ENCODE data around the gene SH3RF3. TPM values are rescaled to one million over a fixed set of nuclear protein-coding genes. Genes with fewer than 3 reads are reported as not detected.

SH3RF3 gene
- polyA plus RNA-seq, 2 donors = 1.1 to 1.3 TPM

- WGBS, 2 donors = 51 to 65% methylated on average over 8 of the region's 8 CpGs
- Histone ChIP-seq H3K27ac (ENCODE audit: low read depth in 2 of 2, low read length in 1 of 2) (no peak overlapping the region), H3K4me3 (ENCODE audit: low read depth in 1 of 2, low read length in 2 of 2) (no peak overlapping the region), H3K27me3 (ENCODE audit: control insufficient read depth in 1 of 2, insufficient read depth in 2 of 2, low read length in 2 of 2) (no peaks in the 10 kb centered on the region), H3K36me3 (ENCODE audit: control insufficient read depth in 2 of 2, insufficient read depth in 2 of 2, low read length in 1 of 2) (no peaks in the 10 kb centered on the region), H3K4me1 (ENCODE audit: control insufficient read depth in 2 of 2, insufficient read depth in 2 of 2, low read length in 1 of 2) (peaks cover 3 to 11% of the 10 kb centered on the region in 2 donors), H3K9me3 (ENCODE audit: control insufficient read depth in 2 of 2, insufficient read depth in 1 of 2, low read depth in 1 of 2, low read length in 1 of 2) (no peaks in the 10 kb centered on the region)
Measured at GRCh38 chr2:109260886-109261700, 132.1 kb downstream of the SH3RF3 start.

- H3K9me3 ChIP-seq (ENCODE audit: control insufficient read depth in 2 of 2, insufficient read depth in 1 of 2, low read depth in 1 of 2, low read length in 1 of 2) = no peaks in the 10 kb centered on the region
- H3K27me3 ChIP-seq (ENCODE audit: control insufficient read depth in 1 of 2, insufficient read depth in 2 of 2, low read length in 2 of 2) = no peaks in the 10 kb centered on the region
- H3K4me3 ChIP-seq (ENCODE audit: low read depth in 1 of 2, low read length in 2 of 2) = no peak overlapping the region
- no peaks in the 10 kb centered on the region for H3K36me3 ChIP-seq (ENCODE audit: control insufficient read depth in 2 of 2, insufficient read depth in 2 of 2, low read length in 1 of 2)
- WGBS, 2 donors = 75 to 78% methylated on average over 10 of the region's 10 CpGs
- no peak overlapping the region for H3K27ac ChIP-seq (ENCODE audit: low read depth in 2 of 2, low read length in 1 of 2)
- peaks cover 3 to 12% of the 10 kb centered on the region in 2 donors for H3K4me1 ChIP-seq (ENCODE audit: control insufficient read depth in 2 of 2, insufficient read depth in 2 of 2, low read length in 1 of 2)
Measured at GRCh38 chr2:109261906-109262631, 133.1 kb downstream of the SH3RF3 start.

GRCh38 chr2:109264595-109265328 is 135.8 kb downstream of the SH3RF3 start:
- H3K27me3 ChIP-seq (ENCODE audit: control insufficient read depth in 1 of 2, insufficient read depth in 2 of 2, low read length in 2 of 2) = no peaks in the 10 kb centered on the region
- H3K27ac ChIP-seq (ENCODE audit: low read depth in 2 of 2, low read length in 1 of 2) = no peak overlapping the region
- H3K36me3 ChIP-seq (ENCODE audit: control insufficient read depth in 2 of 2, insufficient read depth in 2 of 2, low read length in 1 of 2) = no peaks in the 10 kb centered on the region
- 74 to 85% methylated on average over 12 of the region's 12 CpGs for WGBS, 2 donors
- H3K4me3 ChIP-seq (ENCODE audit: low read depth in 1 of 2, low read length in 2 of 2) = no peak overlapping the region
- no peaks in the 10 kb centered on the region for H3K9me3 ChIP-seq (ENCODE audit: control insufficient read depth in 2 of 2, insufficient read depth in 1 of 2, low read depth in 1 of 2, low read length in 1 of 2)
- H3K4me1 ChIP-seq (ENCODE audit: control insufficient read depth in 2 of 2, insufficient read depth in 2 of 2, low read length in 1 of 2) = peaks cover 0 to 16% of the 10 kb centered on the region in 2 donors

GRCh38 chr2:109265369-109265768 is 136.4 kb downstream of the SH3RF3 start:
- no peaks in the 10 kb centered on the region for H3K27me3 ChIP-seq (ENCODE audit: control insufficient read depth in 1 of 2, insufficient read depth in 2 of 2, low read length in 2 of 2)
- 59 to 69% methylated on average over 2 of the region's 2 CpGs for WGBS, 2 donors
- no peaks in the 10 kb centered on the region for H3K9me3 ChIP-seq (ENCODE audit: control insufficient read depth in 2 of 2, insufficient read depth in 1 of 2, low read depth in 1 of 2, low read length in 1 of 2)
- no peak overlapping the region for H3K4me3 ChIP-seq (ENCODE audit: low read depth in 1 of 2, low read length in 2 of 2)
- no peak overlapping the region for H3K27ac ChIP-seq (ENCODE audit: low read depth in 2 of 2, low read length in 1 of 2)
- peaks cover 1 to 18% of the 10 kb centered on the region in 2 donors for H3K4me1 ChIP-seq (ENCODE audit: control insufficient read depth in 2 of 2, insufficient read depth in 2 of 2, low read length in 1 of 2)
- no peaks in the 10 kb centered on the region for H3K36me3 ChIP-seq (ENCODE audit: control insufficient read depth in 2 of 2, insufficient read depth in 2 of 2, low read length in 1 of 2)

- peaks cover 6 to 24% of the 10 kb centered on the region in 2 donors for H3K4me1 ChIP-seq (ENCODE audit: control insufficient read depth in 2 of 2, insufficient read depth in 2 of 2, low read length in 1 of 2)
- H3K27me3 ChIP-seq (ENCODE audit: control insufficient read depth in 1 of 2, insufficient read depth in 2 of 2, low read length in 2 of 2) = no peaks in the 10 kb centered on the region
- H3K27ac ChIP-seq (ENCODE audit: low read depth in 2 of 2, low read length in 1 of 2) = no peak overlapping the region
- whole genome bisulfite sequencing, 2 donors = 90 to 97% methylated on average over 5 of the region's 5 CpGs
- no peaks in the 10 kb centered on the region for H3K36me3 ChIP-seq (ENCODE audit: control insufficient read depth in 2 of 2, insufficient read depth in 2 of 2, low read length in 1 of 2)
- H3K9me3 ChIP-seq (ENCODE audit: control insufficient read depth in 2 of 2, insufficient read depth in 1 of 2, low read depth in 1 of 2, low read length in 1 of 2) = no peaks in the 10 kb centered on the region
- H3K4me3 ChIP-seq (ENCODE audit: low read depth in 1 of 2, low read length in 2 of 2) = no peak overlapping the region
Measured at GRCh38 chr2:109265953-109266352, 136.9 kb downstream of the SH3RF3 start.

- no peaks in the 10 kb centered on the region for H3K9me3 ChIP-seq (ENCODE audit: control insufficient read depth in 2 of 2, insufficient read depth in 1 of 2, low read depth in 1 of 2, low read length in 1 of 2)
- peak overlapping the region in 1 of 2 donors; percentile 6 for H3K27ac ChIP-seq (ENCODE audit: low read depth in 2 of 2, low read length in 1 of 2)
- H3K4me3 ChIP-seq (ENCODE audit: low read depth in 1 of 2, low read length in 2 of 2) = no peak overlapping the region
- WGBS, 2 donors = 63 to 74% methylated on average over 9 of the region's 9 CpGs
- H3K4me1 ChIP-seq (ENCODE audit: control insufficient read depth in 2 of 2, insufficient read depth in 2 of 2, low read length in 1 of 2) = peaks cover 6 to 26% of the 10 kb centered on the region in 2 donors
- no peaks in the 10 kb centered on the region for H3K27me3 ChIP-seq (ENCODE audit: control insufficient read depth in 1 of 2, insufficient read depth in 2 of 2, low read length in 2 of 2)
- no peaks in the 10 kb centered on the region for H3K36me3 ChIP-seq (ENCODE audit: control insufficient read depth in 2 of 2, insufficient read depth in 2 of 2, low read length in 1 of 2)
Measured at GRCh38 chr2:109266496-109266895, 137.5 kb downstream of the SH3RF3 start.

GRCh38 chr2:109266998-109267854 is 138.2 kb downstream of the SH3RF3 start:
- H3K36me3 ChIP-seq (ENCODE audit: control insufficient read depth in 2 of 2, insufficient read depth in 2 of 2, low read length in 1 of 2) = no peaks in the 10 kb centered on the region
- H3K27me3 ChIP-seq (ENCODE audit: control insufficient read depth in 1 of 2, insufficient read depth in 2 of 2, low read length in 2 of 2) = no peaks in the 10 kb centered on the region
- peak overlapping the region; percentile 17 to 21 for H3K27ac ChIP-seq (ENCODE audit: low read depth in 2 of 2, low read length in 1 of 2)
- H3K4me3 ChIP-seq (ENCODE audit: low read depth in 1 of 2, low read length in 2 of 2) = no peak overlapping the region
- H3K4me1 ChIP-seq (ENCODE audit: control insufficient read depth in 2 of 2, insufficient read depth in 2 of 2, low read length in 1 of 2) = peaks cover 6 to 26% of the 10 kb centered on the region in 2 donors
- H3K9me3 ChIP-seq (ENCODE audit: control insufficient read depth in 2 of 2, insufficient read depth in 1 of 2, low read depth in 1 of 2, low read length in 1 of 2) = no peaks in the 10 kb centered on the region
- WGBS, 2 donors = 58 to 59% methylated on average over 16 of the region's 16 CpGs

GRCh38 chr2:109268916-109269315 is 139.9 kb downstream of the SH3RF3 start:
- no peak overlapping the region for H3K4me3 ChIP-seq (ENCODE audit: low read depth in 1 of 2, low read length in 2 of 2)
- H3K27ac ChIP-seq (ENCODE audit: low read depth in 2 of 2, low read length in 1 of 2) = no peak overlapping the region
- 91 to 94% methylated on average over 7 of the region's 7 CpGs for WGBS, 2 donors
- no peaks in the 10 kb centered on the region for H3K9me3 ChIP-seq (ENCODE audit: control insufficient read depth in 2 of 2, insufficient read depth in 1 of 2, low read depth in 1 of 2, low read length in 1 of 2)
- no peaks in the 10 kb centered on the region for H3K27me3 ChIP-seq (ENCODE audit: control insufficient read depth in 1 of 2, insufficient read depth in 2 of 2, low read length in 2 of 2)
- no peaks in the 10 kb centered on the region for H3K36me3 ChIP-seq (ENCODE audit: control insufficient read depth in 2 of 2, insufficient read depth in 2 of 2, low read length in 1 of 2)
- H3K4me1 ChIP-seq (ENCODE audit: control insufficient read depth in 2 of 2, insufficient read depth in 2 of 2, low read length in 1 of 2) = peaks cover 6 to 26% of the 10 kb centered on the region in 2 donors
